ENCODE data around the gene KYAT1.
"Not testable (repeated sequence)": the region's sequence is repeated elsewhere in the genome, so short reads cannot be mapped to it uniquely, and the experiment has no call there.

The KYAT1 gene

DNA sequence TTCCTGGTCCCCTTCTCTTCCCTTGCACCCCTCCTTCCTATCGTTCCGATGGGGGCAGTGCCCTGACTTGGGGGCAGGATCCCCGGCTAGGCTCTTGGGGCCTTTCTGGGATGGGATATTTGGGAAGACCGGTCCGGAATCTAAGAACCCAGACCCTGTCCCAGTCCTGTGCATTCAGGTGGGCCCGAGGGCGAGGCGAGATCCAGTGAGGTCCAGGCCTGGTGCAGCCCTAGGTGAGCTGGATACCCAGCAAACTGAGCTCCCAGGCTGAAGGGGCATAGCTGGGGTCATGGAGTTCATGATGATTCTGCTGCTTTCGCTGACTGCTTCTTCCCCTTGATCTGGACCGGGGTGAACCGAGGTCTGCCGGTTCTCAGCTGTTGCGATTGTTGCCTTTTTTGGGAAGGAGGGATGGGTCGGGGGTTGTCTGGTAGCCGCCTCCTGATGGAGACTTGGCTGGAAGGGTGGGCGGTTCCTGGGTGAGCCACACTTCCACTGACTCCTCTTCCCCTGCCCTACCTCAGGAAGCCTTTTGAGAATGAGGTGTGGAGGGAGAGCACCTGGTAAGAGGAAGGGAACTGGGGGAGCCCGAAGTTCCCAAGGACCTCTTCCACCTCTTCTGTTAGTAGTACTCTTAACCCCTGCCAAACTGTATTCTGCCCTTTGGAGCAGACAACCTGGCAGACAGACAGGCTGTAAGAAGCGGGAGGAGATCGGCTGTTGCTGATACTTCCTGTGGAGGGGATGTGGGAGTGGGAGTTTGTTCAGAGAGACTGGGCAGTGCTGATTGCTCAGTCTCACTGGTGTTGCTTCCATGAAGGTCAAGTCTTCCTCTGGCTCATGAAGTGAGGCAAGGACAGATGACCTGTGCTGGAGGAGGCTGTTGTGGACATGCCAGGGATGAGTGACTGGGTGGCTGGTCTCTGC is 1.2 kb upstream of the KYAT1 start:
- no peak for DNase-seq

DNA sequence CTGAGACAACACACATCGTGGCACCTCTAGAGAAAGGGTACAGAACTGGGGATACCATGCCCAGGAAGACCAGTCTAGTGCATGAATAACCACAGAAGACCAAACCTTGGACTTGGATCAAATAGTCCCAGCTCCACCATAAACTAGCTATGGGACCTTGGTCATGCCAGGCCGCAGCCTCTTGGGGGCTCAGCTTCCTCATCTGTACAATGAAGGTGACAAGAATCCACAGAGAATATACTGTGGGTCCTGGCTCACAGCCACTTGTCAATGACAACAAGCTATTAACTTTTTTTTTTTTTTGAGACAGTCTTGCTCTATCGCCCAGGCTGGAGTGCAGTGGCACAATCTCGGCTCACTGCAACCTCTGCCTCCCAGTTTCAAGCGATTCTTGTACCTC is 3.9 kb downstream of the KYAT1 start:
- DNase-seq = no peak

DNA sequence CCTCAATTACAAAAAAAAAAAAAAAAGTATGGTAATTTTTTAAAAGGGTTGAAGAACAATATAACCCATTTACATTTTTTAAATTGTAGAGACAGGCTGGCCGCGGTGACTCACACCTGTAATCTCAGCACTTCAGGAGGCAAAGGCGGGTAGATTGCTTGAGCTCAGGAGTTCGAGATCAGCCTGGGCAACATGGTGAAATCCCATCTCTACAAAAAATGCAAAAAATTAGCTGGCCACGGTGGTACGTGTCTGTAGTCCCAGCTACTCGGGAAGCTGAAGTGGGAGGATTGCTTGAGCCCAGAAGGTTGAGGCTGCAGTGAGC is 10.8 kb downstream of the KYAT1 start:
- DNase-seq = not testable (repeated sequence)

DNA sequence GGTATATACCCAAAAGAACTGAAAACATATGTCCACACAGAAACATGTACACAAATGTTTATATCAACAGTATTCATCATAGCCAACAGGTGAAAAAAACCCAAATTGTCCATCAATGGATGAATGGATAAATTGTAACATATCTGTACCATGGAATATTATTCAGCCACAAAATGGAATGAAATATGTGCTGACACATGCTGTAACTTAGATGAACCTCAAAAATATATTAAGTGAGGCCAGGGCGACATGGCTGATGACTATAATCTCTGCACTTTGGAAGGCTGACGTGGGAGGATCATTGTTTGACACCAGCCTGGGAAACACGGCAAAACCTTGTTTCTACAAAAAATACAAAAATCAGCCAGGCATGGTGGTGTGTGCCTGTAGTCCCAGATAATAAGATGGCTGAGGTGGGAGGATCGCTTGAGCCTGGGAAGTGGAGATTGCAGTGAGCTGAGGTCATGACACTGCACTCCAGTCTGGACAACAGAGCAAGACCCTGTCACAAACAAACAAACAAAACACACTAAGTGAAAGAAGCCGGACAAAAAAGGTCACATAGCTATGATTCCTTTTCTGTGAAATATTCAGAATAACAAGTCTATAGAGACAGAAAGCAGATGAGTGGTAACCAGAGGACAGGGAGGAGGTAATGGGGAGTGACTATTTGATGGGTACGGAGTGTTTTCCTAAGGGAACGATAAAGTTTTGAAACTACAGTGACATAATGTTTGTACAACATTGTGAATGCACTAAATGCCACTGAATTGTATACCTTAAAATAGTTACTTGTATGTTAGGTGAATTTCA is 11.4 kb downstream of the KYAT1 start:
- DNase-seq = no peak

DNA sequence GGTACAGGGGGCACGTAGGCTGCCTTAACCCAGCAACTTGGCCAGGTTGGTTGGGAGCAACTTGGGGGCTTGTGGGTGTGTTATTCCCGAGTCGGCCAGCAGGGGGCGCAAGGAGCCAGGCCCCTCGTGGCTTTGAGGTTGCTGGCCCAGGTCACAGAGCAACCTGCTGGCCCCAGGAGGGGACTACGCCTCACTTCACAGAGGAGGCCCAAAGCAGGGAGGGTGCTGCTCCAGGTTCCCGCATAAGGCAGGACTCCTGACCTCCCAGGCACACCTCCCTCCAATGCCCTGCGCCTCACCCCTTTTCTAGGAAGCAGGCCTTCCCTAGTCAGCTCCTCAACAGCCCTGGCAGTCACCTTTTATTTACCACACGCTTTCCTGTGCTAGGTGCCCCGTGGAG is 18.1 kb downstream of the KYAT1 start:
- DNase-seq = peak; percentile 22

DNA sequence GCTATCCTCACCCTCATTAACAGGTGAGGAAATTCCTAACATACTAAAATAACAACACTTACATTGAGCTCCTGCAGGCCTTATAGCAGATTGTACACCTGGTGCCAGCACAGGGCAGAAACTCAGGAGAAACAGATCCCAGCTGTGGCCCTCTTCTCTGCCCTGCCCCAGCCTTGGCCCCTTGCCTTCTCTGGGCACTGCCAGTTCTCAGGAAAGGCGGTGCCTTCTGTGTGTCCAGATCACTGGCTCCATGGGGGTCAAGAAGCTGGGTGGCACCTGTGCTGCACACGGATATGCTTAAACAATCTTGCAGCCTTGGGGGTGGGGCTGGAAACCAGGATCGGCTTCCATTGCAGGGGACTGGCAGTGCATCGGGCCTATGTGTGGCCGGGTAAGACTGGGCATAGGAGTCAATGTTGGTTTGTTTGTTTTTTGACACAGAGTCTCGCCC is 19.3 kb downstream of the KYAT1 start:
- DNase-seq = no peak

DNA sequence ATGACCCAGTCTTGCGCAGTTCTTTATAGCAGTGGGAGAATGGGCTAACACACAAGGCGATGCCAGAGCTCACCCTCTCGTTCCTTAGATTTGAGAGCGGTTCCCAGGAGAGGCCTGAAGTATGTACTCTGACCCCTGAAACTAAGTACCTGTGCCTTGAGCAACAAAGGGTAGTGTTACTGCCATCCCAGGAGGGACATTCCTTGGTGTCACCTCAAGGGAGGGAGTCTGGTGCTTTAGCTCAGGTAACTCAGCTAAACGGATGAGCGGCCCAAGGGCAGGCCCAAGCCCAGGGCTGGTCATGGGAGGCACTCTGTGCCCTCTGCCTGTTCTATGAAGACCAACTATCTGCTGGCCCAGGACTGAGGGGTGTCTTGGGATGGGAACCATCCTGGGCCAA is 20.2 kb downstream of the KYAT1 start:
- DNase-seq = no peak

DNA sequence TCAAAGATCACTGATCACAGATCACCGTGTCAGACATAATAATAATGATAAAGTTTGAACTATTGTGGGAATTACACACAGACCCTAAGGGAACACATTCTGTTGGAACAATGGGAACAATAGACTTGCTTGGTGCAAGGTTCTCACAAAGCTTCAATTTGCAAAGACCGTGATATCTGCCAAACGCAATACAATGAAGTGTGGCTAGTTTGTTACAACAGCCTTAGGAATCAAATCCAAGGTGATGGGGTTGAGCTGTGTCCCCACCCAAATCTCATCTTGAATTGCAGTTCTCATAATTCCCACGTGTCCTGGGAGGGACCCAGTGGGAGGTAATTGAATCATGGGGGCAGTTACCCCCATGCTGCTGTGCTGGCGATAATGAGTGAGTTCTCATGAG is 20.8 kb downstream of the KYAT1 start:
- no peak for DNase-seq

DNA sequence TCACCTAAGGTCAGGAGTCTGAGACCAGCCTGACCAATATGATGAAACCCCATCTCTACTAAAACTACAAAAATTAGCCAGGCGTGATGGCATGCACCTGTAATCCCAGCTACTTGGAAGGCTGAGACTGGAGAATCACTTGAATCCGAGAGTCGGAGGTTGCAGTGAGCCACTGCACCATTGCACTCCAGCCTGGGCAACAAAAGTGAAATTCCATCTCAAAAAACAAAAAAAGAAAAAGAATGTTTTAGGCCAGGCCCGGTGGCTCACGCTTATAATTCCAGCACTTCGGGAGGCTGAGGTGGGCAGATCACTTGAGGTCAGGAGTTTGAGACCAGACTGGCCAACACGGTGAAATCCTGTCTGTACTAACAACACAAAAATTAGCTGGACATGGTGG is 23.3 kb downstream of the KYAT1 start:
- not testable (repeated sequence) for DNase-seq

DNA sequence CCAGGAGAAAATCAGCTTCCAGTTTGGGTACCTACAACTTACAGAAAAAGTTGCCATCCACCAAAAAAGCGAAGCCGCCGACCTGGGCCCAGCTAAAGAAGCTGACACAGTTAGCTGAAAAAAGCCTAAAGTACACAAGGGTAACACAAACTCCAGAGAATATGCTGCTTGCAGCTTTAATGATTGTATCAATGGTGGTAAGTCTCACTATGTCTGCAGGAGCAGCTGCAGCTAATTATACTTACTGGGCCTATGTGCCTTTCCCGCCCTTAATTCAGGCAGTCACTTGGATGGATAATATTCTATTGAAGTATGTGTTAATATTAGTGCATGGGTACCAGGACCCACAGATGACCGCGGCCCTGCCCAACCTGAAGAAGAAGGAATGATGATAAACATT is 27.3 kb downstream of the KYAT1 start:
- DNase-seq = not testable (repeated sequence)

DNA sequence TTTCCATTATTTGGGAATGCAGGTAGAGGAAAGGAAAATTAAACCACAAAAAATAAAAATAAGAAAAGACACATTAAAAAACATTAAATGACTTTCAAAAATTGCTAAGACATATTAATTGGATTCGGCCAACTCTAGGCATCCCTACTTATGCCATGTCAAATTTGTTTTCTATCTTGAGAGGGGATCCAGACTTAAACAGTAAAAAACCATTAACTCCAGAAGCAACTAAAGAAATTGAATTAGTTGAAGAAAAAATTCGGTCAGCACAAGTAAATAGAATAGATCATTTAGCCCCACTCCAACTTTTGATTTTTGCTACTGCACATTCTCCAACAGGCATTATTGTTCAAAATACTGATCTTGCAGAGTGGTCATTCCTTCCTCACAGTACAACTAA is 29.1 kb downstream of the KYAT1 start:
- not testable (repeated sequence) for DNase-seq

DNA sequence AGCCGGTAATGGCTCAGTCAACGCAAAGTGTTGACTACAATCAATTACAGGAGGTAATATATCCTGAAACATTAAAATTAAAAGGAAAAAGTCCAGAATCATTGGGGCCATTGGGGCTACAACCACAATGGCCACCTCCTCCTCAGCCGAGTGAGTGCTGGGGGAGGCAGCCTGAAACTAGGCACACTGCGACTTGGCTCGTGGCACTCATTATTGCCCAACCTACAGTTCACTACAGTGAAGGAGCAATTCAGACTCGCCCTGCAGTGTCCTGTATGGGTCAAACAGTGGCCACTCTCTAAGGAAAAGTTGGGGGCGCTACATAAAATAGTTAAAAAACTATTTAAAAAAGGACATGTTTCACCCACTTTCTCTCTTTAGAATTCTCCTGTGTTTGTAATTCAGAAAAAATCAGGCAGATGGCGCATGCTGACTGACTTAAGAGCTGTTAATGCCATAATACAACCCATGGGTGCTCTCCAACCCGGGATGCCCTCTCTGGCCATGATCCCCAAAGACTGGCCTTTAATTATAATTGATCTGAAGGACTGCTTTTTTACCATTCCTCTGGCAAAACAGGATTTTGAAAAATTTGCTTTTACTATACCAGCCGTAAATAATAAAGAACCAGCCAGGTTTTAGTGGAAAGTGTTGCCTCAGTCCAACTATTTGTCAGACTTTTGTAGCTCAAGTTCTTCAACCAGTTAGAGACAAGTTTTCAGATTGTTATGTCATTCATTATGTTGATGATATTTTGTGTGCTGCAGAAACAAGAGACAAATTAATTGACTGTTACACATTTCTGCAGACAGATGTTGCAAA is 29.8 kb downstream of the KYAT1 start:
- DNase-seq = peak; percentile 13

DNA sequence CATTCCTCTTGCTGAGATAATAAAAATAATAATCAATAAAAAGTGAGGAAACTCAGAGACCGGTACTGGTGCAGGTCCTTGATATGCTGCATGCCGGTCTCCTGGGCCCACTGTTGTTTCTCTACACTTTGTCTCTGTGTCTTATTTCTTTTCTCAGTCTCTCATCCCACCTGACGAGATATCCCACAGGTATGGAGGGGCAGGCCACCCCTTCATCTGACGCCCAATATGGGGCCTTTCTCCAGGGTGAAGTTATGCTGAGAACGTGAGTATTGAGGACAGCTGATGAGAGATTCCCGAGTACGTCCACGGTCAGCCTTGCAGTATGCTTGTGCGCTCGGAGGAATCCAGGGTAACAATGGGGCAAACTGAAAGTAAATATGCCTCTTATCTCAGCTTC is 30.7 kb downstream of the KYAT1 start:
- not testable (repeated sequence) for DNase-seq

DNA sequence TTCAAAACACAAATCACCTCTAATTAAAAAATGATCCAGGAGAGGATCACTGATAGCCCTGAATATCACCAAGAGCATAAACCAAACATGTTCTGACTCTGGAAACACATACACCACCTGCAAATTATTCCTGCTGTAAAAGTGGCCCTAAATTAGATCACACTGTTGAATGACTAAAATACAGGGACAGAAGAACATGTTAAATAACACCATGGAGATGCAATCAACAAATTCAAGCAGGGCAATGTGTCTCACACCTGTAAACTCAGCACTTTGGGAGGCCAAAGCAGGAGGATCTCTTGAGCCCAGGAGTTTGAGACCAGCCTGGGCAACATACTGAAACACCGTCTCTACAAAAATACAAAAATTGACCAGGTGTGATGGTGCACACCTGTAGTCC is 33.9 kb downstream of the KYAT1 start:
- DNase-seq = no peak

DNA sequence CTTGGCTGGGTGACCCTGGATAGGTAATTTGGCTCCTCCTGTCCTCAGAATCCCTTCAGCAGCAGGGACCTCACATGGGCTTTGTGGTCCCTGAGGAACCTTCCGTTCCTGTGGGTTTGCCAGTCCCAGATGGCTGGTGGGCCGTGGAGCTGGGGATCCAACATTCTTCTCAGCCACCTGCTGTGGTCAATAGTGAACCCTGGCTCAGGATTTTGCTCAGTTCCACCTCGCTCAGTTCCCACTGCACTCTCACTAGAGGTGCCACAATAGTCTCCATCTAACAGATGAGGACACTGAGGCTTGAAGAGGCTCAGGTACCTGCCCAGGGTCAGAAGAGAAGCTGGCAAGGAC is 35.1 kb downstream of the KYAT1 start:
- DNase-seq = no peak

DNA sequence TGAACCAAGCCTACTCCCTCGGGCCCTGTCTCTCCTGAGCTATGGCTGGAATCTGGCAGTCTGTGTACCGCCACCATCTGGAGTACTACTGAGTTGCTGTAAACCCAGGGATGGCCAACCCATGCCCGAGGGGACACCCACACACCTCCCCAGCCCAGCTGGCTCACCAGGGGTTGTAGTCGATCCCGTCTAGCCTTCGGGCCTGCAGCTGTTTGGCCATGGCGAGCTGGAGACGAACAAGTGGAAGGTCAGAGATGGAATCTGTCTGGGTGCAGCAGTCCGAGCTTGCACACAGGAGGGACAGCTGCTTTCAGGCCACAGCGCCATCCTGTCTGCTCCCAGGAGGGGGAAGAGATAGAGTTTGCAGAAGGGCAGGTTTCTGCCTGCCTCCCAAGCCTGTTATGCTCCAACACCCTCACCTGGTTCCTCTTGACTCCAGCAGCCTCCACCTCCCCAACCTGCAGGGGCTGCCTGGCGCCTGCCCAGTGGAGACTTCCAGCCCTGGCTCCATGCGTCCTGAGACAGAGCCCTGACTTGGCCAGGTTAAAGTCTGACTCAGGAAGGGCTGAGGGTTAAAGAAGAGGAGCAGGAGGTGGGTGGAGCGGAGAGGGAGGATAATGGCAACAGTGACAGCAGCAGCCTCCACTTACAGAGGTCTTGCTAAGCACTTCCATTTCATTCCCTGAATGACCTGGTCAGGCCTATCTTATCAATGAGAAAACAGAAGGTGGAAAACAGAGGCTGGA is 36.4 kb downstream of the KYAT1 start:
- no peak for DNase-seq

DNA sequence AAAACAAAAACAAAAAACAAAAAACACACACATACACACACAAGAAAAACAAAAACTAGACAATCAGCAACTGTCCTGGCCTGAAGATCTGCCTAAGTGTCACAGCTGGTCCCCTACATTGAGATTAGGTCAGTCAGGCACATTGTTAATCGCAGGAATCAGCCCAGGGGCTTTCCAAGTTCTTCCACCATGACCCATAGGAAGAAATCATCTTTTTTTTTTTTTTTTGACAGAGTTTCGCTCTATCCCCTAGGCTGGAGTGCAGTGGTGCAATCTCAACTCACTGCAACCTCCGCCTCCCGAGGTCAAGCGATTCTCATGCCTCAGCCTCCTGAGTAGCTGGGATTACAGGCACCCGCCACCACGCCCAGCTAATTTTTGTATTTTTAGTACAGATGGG is 38.6 kb downstream of the KYAT1 start:
- not testable (repeated sequence) for DNase-seq

DNA sequence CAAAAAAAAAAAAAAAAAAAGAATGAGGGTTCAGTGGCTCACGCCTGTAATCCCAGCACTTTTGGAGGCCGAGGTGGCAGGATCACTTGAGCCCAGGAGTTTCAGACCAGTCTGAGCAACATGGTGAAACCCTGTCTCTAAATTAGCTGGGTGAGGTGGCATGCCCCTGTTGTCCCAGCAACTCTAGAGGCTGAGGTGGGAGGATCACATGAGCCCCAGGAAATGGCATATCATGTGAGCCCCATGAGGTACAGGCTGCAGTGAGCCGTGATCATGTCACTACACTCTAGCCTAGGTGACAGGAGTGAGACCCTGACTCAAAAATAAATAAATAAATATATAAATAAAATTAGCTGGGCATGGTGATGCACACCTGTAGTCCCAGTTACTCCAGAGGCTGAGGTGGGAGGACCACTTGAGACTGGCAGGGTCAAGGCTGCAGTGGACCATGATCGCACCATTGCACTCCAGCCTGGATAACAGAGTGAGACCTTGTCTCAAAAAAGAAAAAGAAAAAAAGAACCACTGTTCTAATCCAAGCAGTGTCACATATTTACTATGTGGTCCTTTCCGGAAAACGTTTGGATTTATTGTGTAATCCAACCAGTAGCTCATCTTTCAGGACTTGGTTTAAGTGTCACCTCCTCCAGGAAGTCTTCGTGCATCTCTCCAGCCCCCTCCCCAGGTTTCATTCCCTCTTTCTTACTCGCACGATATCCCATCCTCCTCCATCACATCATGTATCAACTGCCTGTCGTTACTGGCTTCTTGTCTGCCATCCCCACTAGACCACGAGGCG is 39.9 kb downstream of the KYAT1 start:
- no peak for DNase-seq

DNA sequence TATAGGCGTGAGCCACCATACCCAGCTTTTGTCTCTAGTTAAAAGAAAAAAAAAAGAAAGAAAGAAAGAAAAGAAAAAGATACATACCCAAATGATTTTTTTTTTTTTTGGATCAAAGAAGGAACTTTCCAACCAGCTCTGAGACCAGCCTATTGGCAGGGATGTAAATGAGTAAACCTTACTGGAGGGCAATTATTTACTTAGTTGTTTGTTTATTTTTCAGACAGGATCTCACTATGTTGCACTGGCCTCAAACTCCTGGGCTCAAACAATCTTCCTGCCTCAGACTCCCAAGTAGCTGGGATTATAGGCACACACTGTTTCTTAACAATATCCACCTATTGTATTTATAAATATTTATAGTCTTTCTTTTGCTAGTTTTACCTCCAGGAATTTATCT is 41.2 kb downstream of the KYAT1 start:
- DNase-seq = no peak

DNA sequence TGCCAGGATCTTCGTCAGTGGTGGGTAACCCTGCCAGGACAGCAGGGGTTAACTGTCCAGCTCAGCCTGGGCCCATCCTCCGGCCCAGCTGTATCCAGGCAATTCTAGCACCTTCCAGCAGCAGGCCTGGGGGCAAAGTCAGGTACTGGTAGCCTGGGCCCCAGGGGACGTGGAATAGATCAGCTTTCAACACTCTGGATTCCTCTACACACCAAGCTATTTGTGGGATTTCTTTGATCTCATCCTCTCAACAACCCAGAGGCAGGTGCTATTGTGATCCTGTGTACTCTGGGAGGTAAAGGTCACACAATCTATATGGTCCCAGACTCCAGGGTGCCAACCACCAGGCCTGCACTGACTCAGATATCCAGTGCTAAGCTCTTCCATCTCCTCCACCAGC is 43.4 kb downstream of the KYAT1 start:
- no peak for DNase-seq

DNA sequence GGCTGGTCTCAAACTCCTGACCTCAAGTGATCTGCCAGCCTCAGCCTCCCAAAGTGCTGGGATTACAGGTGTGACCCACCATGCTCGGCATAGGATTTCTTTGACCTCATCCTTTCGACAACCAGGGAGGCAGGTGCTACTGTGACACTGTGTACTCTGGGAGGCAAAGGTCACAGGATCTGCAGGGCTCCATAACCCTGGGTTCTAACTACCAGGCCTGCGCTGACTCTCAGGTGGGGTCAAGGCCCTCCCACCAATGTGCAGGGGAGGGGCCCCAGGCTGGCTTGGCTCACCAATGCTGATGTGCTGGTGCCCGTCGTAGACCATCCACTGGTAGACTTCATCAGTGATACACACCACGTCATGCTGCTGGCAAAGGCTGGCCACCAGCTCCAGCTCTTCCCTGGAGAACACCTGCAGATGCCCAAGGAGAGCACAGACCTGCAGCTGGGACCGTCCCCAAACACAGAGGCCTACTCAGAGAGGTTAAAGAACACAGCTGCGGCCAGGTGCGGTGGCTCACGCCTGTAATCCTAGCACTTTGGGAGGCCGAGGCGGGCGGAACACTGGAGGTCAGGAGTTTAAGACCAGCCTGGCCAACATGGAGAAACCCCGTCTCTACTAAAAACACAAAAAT is 45.1 kb downstream of the KYAT1 start:
- DNase-seq = no peak

Measured in GF-D8 (cell line).